H1 (cell line): ENCODE data around the gene ENTPD2. TPM values are rescaled to one million over a fixed set of nuclear protein-coding genes. Genes with fewer than 3 reads are reported as not detected.

Source experiments
- BRCA1 ChIP-seq: IDR thresholded peaks from 2 replicates; pipeline ENCODE4 v1.6.1; 2012; ENCODE audit warnings: low read depth, low read length, improper control_type of control experiment
- CBX5 ChIP-seq: fragments of 300-800, 300-1000 bp; sonication (generic); IDR thresholded peaks from 2 replicates; pipeline ENCODE4 v1.7.1; 2016; ENCODE audit warnings: antibody characterized with exemption, low read length, low read depth
- CBX8 ChIP-seq: fragments of 300-800, 300-1000 bp; sonication (generic); IDR thresholded peaks from 2 replicates; pipeline ENCODE4 v1.7.1; 2016; ENCODE audit warnings: low read depth, low read length, borderline replicate concordance
- CHD1 ChIP-seq: IDR thresholded peaks from 2 replicates; pipeline ENCODE4 v1.6.1; 2012; ENCODE audit warnings: low read depth, low read length, improper control_type of control experiment
- EZH2 ChIP-seq: fragments of 200-600 bp; sonication (generic); IDR thresholded peaks from 2 replicates; pipeline ENCODE4 v1.7.1; 2012; ENCODE audit warnings: low read depth, mild to moderate bottlenecking, moderate library complexity, low read length, inconsistent platforms; ENCODE audit not compliant: severe bottlenecking
- HDAC2 ChIP-seq, 2 experiments: fragments of 300-600 bp in 1 of 2; sonication (generic) in 1 of 2; IDR thresholded peaks; 2 replicates each; pipeline ENCODE4 v1.6.1; 2011 to 2012; ENCODE audit warnings: low read depth in 2 of 2, low read length in 2 of 2, mild to moderate bottlenecking in 2 of 2, moderate library complexity in 2 of 2, borderline replicate concordance in 1 of 2, inconsistent platforms in 1 of 2
- JUND ChIP-seq: IDR thresholded peaks from 2 replicates; pipeline ENCODE4 v1.6.1; 2011; ENCODE audit warnings: mild to moderate bottlenecking, improper control_type of control experiment, low read length
- KDM4A ChIP-seq: IDR thresholded peaks from one replicate; pipeline ENCODE4 v1.7.1; 2012; ENCODE audit warnings: low read depth, mild to moderate bottlenecking, moderate library complexity, low read length, inconsistent platforms; ENCODE audit not compliant: severe bottlenecking
- NANOG ChIP-seq: IDR thresholded peaks from 2 replicates; pipeline ENCODE4 v1.6.1; 2011; ENCODE audit warnings: low read length, low read depth, mild to moderate bottlenecking, inconsistent platforms; ENCODE audit not compliant: insufficient read depth, poor library complexity, severe bottlenecking
- NRF1 ChIP-seq: IDR thresholded peaks from 2 replicates; pipeline ENCODE4 v1.6.1; 2011; ENCODE audit warnings: mild to moderate bottlenecking, low read depth, low read length, improper control_type of control experiment
- POLR2A ChIP-seq, 2 experiments: IDR thresholded peaks; 1 replicate in 1 of 2; 2 replicates in 1 of 2; pipeline ENCODE4 v1.6.1; 2011; ENCODE audit warnings: low read depth in 2 of 2, low read length in 2 of 2, mild to moderate bottlenecking in 2 of 2; ENCODE audit errors: control extremely low read depth in 1 of 2
- SIN3A ChIP-seq, 2 experiments: IDR thresholded peaks in 1 of 2; conservative IDR thresholded peaks in 1 of 2; 2 replicates each; pipeline ENCODE4 v1.6.1; 2011 to 2012; ENCODE audit warnings: low read length in 2 of 2, improper control_type of control experiment in 1 of 2, low read depth in 1 of 2, mild to moderate bottlenecking in 1 of 2
- SIRT6 ChIP-seq: IDR thresholded peaks from one replicate; pipeline ENCODE4 v1.7.1; 2012; ENCODE audit warnings: low read length, inconsistent platforms
- SP1 ChIP-seq: IDR thresholded peaks from 2 replicates; pipeline ENCODE4 v1.6.1; 2011; ENCODE audit warnings: low read depth, low read length
- SP4 ChIP-seq: IDR thresholded peaks from 2 replicates; pipeline ENCODE4 v1.6.1; 2012; ENCODE audit warnings: low read length, inconsistent platforms
- TBP ChIP-seq: IDR thresholded peaks from 2 replicates; pipeline ENCODE4 v1.6.1; 2011; ENCODE audit warnings: low read depth, low read length, improper control_type of control experiment
- polyA plus RNA-seq, 7 experiments: library from polyadenylated mRNA; depleted of rRNA in 3 of 7; stranded (reverse) in 5 of 7; unstranded in 2 of 7; fragments of >200 nt in 5 of 7; fragments of 200-250 nt in 2 of 7; gene quantifications; 1 replicate in 5 of 7; 2 replicates in 1 of 7; 4 replicates in 1 of 7; pipeline versions ENCODE4 v1.2.1 to v1.2.3, GENCODE V29; 2011 to 2013; ENCODE audit warnings: missing spikeins in 2 of 7, mixed read lengths in 2 of 7
- total RNA-seq: library from RNA; stranded (reverse); fragmentation: NEBNext Ultra II Directional; extraction: Animal tissue kit (Norgen Biotek cat#: 25700); gene quantifications from 2 replicates; pipeline ENCODE4 v1.2.1, GENCODE V29; 2021
- TF ChIP-seq, protein P1 (sequence below): IDR thresholded peaks from 2 replicates; pipeline ENCODE4 v1.6.1; 2012; ENCODE audit warnings: inconsistent platforms
- TF ChIP-seq, protein P2 (sequence below): IDR thresholded peaks from 2 replicates; pipeline ENCODE4 v1.6.1; 2012; ENCODE audit warnings: inconsistent platforms
- TF ChIP-seq, protein P3 (sequence below), 3 experiments: IDR thresholded peaks; 1 replicate in 2 of 3; 2 replicates in 1 of 3; pipeline versions ENCODE4 v1.5.1 to v1.6.1; 2011; ENCODE audit warnings: low read length in 3 of 3, mild to moderate bottlenecking in 3 of 3, inconsistent platforms in 2 of 3, low read depth in 1 of 3, moderate library complexity in 1 of 3; ENCODE audit not compliant: insufficient read depth in 1 of 3; ENCODE audit errors: control extremely low read depth in 1 of 3

ENTPD2 gene
- total and polyA plus RNA-seq, 2 of the 8 experiments (the other 6 are each of a cell fraction or from before 2014, with no cell fraction given): 0.65 to 3.8 TPM

DNA sequence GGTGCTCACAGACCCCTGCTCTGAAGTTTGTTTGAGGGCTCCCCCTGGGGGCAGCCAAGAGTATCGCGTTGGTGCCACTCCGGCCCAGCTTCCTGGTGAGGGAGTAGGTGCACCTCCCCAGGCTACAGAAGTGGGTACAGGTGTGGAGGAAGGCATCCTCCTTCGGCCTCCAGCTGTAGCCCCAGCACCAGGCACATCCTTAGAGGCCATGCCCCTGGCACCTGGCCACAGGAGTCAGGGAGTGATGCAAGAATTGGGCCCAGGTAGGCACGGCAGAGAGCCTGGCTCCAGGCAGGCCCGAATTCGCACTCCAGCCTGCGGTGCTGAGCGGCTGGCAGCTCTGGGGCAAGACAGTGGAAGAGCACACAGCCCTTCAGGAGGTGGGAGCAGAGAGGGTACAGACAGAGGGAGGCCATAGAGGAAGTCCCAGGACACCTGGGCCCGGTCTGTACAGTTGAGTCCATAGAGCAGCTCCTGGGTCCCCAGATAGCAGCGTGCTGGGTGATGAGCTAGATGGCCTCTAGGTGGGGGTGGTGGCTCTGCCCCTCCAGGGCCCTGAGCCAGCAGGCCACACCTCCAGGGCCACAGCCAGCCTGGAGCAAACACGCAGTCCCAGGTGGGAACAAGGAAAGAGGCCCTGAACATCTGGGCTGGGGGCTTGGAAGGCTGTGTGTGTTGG, 14.1 kb upstream of the ENTPD2 start (continued):
- TF ChIP-seq HDAC2 (IDR thresholded peaks at IDR 0.05; ENCODE audit: borderline replicate concordance in 1 of 2, low read depth in 2 of 2, low read length in 2 of 2) (0 out of 4 replicates have a peak, but pooled peaks of 1 of the 2 experiments have one; percentile 15), CBX8 (no peak), EZH2 (no peak), POLR2A (IDR thresholded peaks at IDR 0.05; ENCODE audit: control extremely low read depth in 1 of 2, low read depth in 2 of 2, low read length in 2 of 2) (no peak), CHD1 (no peak), SIN3A (conservative IDR thresholded peaks at IDR 0.05 in 1 of 2, IDR thresholded peaks at IDR 0.05 in 1 of 2; ENCODE audit: low read depth in 1 of 2, low read length in 2 of 2) (peak in 1 of 2 experiments; percentile 47; a peak in 1 of 4 replicates), BRCA1 (no peak), CBX5 (no peak), SP1 (no peak), SIRT6 (no peak), SP4 (no peak), NANOG (no peak), JUND (no peak), TBP (0 out of 2 replicates have a peak, but pooled peaks have one; percentile 14), KDM4A (no peak), NRF1 (no peak)
- TF ChIP-seq, protein P1, sequence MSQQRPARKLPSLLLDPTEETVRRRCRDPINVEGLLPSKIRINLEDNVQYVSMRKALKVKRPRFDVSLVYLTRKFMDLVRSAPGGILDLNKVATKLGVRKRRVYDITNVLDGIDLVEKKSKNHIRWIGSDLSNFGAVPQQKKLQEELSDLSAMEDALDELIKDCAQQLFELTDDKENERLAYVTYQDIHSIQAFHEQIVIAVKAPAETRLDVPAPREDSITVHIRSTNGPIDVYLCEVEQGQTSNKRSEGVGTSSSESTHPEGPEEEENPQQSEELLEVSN: no peak
- TF ChIP-seq, protein P2, sequence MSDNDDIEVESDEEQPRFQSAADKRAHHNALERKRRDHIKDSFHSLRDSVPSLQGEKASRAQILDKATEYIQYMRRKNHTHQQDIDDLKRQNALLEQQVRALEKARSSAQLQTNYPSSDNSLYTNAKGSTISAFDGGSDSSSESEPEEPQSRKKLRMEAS: 0 out of 2 replicates have a peak, but pooled peaks have one; percentile 32
- TF ChIP-seq, protein P3, sequence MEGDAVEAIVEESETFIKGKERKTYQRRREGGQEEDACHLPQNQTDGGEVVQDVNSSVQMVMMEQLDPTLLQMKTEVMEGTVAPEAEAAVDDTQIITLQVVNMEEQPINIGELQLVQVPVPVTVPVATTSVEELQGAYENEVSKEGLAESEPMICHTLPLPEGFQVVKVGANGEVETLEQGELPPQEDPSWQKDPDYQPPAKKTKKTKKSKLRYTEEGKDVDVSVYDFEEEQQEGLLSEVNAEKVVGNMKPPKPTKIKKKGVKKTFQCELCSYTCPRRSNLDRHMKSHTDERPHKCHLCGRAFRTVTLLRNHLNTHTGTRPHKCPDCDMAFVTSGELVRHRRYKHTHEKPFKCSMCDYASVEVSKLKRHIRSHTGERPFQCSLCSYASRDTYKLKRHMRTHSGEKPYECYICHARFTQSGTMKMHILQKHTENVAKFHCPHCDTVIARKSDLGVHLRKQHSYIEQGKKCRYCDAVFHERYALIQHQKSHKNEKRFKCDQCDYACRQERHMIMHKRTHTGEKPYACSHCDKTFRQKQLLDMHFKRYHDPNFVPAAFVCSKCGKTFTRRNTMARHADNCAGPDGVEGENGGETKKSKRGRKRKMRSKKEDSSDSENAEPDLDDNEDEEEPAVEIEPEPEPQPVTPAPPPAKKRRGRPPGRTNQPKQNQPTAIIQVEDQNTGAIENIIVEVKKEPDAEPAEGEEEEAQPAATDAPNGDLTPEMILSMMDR (IDR thresholded peaks at IDR 0.05; ENCODE audit: control extremely low read depth in 1 of 3, insufficient read depth in 1 of 3, low read depth in 1 of 3, low read length in 3 of 3): peak in 2 of 3 experiments; percentile 84 to 86; a peak in 3 of 4 replicates
